ENCODE measurements around the gene MUC5B. TPM values are rescaled to one million over a fixed set of nuclear protein-coding genes. Genes with fewer than 3 reads are reported as not detected.

Gene MUC5B
- total and polyA plus RNA-seq, 2 of the 13 experiments (the other 11 are each of a cell fraction or from before 2014, with no cell fraction given) = 0.01 TPM; not detected in 1

DNA sequence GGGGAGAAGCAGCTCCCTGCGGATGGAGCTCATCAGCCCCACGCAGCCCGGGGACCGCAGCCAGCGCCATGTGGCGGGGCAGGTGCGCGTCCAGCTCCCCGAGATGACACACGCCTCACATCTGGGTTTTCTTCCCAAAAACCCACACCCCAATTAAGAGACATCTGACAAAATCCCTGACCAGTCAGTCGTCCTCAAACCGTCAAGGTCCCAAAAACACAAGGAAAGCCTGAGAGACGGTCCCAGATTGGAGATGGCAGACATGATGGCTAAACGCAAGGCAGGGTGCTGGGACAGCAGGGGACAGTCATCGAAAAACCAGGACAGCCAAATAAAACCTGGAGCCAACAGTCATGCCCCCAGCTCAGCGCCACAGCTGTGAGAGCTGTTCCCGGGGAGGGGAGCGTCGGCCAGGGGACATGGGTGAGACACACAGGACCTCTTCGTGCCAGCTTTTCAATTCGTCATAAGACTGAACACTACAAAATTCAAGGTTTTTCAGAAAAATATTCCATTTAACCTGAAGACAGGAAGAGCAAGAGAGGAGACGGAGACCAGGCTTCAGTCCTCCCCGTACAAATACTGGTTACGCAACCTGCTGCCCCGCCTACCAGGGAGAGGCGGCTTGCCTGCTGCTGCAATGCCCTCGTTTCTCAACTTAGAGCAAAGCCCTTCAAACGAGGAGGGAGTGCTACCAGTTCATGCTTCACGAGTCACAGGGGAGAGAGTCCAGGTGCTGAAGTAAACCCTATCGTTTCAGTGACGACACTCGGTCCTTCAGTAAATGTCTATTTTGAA, 76.0 kb downstream of the MUC5B start (continued):
- TF ChIP-seq, protein P1, sequence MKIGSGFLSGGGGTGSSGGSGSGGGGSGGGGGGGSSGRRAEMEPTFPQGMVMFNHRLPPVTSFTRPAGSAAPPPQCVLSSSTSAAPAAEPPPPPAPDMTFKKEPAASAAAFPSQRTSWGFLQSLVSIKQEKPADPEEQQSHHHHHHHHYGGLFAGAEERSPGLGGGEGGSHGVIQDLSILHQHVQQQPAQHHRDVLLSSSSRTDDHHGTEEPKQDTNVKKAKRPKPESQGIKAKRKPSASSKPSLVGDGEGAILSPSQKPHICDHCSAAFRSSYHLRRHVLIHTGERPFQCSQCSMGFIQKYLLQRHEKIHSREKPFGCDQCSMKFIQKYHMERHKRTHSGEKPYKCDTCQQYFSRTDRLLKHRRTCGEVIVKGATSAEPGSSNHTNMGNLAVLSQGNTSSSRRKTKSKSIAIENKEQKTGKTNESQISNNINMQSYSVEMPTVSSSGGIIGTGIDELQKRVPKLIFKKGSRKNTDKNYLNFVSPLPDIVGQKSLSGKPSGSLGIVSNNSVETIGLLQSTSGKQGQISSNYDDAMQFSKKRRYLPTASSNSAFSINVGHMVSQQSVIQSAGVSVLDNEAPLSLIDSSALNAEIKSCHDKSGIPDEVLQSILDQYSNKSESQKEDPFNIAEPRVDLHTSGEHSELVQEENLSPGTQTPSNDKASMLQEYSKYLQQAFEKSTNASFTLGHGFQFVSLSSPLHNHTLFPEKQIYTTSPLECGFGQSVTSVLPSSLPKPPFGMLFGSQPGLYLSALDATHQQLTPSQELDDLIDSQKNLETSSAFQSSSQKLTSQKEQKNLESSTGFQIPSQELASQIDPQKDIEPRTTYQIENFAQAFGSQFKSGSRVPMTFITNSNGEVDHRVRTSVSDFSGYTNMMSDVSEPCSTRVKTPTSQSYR (CRISPR knock-in tag; IDR thresholded peaks at IDR 0.05; ENCODE audit: borderline replicate concordance) = peak; percentile 56; the same call in 1 of the 2 replicates
- TF ChIP-seq NR3C1 (CRISPR knock-in tag; IDR thresholded peaks at IDR 0.05) (no peak), SKI (IDR thresholded peaks at IDR 0.05; ENCODE audit: partially characterized antibody) (no peak), PHB2 (IDR thresholded peaks at IDR 0.05; ENCODE audit: partially characterized antibody) (no peak), SMAD3 (CRISPR knock-in tag; IDR thresholded peaks at IDR 0.05) (peak; percentile 77), ATF7 (IDR thresholded peaks at IDR 0.05) (peak; percentile 40), ATF7 (CRISPR knock-in tag; IDR thresholded peaks at IDR 0.05) (peak; percentile 81; the same call in 1 of the 2 replicates), TCF12 (IDR thresholded peaks at IDR 0.05) (no peak), TCF12 (CRISPR knock-in tag; IDR thresholded peaks at IDR 0.05) (no peak)
- TF ChIP-seq, protein P2, sequence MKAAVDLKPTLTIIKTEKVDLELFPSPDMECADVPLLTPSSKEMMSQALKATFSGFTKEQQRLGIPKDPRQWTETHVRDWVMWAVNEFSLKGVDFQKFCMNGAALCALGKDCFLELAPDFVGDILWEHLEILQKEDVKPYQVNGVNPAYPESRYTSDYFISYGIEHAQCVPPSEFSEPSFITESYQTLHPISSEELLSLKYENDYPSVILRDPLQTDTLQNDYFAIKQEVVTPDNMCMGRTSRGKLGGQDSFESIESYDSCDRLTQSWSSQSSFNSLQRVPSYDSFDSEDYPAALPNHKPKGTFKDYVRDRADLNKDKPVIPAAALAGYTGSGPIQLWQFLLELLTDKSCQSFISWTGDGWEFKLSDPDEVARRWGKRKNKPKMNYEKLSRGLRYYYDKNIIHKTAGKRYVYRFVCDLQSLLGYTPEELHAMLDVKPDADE (CRISPR knock-in tag; IDR thresholded peaks at IDR 0.05) = no peak
- TF ChIP-seq, protein P3, sequence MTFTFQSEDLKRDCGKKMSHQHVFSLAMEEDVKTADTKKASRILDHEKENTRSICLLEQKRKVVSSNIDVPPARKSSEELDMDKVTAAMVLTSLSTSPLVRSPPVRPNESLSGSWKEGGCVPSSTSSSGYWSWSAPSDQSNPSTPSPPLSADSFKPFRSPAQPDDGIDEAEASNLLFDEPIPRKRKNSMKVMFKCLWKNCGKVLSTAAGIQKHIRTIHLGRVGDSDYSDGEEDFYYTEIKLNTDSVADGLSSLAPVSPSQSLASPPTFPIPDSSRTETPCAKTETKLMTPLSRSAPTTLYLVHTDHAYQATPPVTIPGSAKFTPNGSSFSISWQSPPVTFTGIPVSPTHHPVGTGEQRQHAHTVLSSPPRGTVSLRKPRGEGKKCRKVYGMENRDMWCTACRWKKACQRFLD (CRISPR knock-in tag; IDR thresholded peaks at IDR 0.05; ENCODE audit: borderline replicate concordance) = peak; percentile 32; the same call in 1 of the 2 replicates
- TF ChIP-seq, protein P4, sequence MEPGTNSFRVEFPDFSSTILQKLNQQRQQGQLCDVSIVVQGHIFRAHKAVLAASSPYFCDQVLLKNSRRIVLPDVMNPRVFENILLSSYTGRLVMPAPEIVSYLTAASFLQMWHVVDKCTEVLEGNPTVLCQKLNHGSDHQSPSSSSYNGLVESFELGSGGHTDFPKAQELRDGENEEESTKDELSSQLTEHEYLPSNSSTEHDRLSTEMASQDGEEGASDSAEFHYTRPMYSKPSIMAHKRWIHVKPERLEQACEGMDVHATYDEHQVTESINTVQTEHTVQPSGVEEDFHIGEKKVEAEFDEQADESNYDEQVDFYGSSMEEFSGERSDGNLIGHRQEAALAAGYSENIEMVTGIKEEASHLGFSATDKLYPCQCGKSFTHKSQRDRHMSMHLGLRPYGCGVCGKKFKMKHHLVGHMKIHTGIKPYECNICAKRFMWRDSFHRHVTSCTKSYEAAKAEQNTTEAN (CRISPR knock-in tag; conservative IDR thresholded peaks at IDR 0.05) = peak; percentile 68; the same call in 1 of the 2 replicates
- TF ChIP-seq, protein P5, sequence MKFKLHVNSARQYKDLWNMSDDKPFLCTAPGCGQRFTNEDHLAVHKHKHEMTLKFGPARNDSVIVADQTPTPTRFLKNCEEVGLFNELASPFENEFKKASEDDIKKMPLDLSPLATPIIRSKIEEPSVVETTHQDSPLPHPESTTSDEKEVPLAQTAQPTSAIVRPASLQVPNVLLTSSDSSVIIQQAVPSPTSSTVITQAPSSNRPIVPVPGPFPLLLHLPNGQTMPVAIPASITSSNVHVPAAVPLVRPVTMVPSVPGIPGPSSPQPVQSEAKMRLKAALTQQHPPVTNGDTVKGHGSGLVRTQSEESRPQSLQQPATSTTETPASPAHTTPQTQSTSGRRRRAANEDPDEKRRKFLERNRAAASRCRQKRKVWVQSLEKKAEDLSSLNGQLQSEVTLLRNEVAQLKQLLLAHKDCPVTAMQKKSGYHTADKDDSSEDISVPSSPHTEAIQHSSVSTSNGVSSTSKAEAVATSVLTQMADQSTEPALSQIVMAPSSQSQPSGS (CRISPR knock-in tag; IDR thresholded peaks at IDR 0.05) = peak; percentile 83; the same call in 1 of the 2 replicates
- TF ChIP-seq, protein P6, sequence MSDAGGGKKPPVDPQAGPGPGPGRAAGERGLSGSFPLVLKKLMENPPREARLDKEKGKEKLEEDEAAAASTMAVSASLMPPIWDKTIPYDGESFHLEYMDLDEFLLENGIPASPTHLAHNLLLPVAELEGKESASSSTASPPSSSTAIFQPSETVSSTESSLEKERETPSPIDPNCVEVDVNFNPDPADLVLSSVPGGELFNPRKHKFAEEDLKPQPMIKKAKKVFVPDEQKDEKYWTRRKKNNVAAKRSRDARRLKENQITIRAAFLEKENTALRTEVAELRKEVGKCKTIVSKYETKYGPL (CRISPR knock-in tag; IDR thresholded peaks at IDR 0.05) = peak; percentile 98
- TF ChIP-seq, protein P7, sequence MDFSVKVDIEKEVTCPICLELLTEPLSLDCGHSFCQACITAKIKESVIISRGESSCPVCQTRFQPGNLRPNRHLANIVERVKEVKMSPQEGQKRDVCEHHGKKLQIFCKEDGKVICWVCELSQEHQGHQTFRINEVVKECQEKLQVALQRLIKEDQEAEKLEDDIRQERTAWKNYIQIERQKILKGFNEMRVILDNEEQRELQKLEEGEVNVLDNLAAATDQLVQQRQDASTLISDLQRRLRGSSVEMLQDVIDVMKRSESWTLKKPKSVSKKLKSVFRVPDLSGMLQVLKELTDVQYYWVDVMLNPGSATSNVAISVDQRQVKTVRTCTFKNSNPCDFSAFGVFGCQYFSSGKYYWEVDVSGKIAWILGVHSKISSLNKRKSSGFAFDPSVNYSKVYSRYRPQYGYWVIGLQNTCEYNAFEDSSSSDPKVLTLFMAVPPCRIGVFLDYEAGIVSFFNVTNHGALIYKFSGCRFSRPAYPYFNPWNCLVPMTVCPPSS (IDR thresholded peaks at IDR 0.05) = no peak

All from HepG2 (cell line).